ENCODE results near the gene TMPRSS6.
A peak's percentile ranks its signal among the peaks of the same experiment; 100 is the strongest.

The TMPRSS6 gene

GRCh38 chr22:37044634-37045625, 64.6 kb downstream of the TMPRSS6 start:
- H3K27ac Mint-ChIP-seq = peak overlapping the region; percentile 31

GRCh38 chr22:37043828-37044538, 65.5 kb downstream of the TMPRSS6 start:
- DNase-seq = peak; percentile 59

More at GRCh38 chr22:37044634-37045625, 64.6 kb downstream of the TMPRSS6 start:
- Mint-ChIP-seq H3K4me3 (no peak overlapping the region), H3K9me3 (no peaks in the 10 kb centered on the region), H3K36me3 (no peaks in the 10 kb centered on the region), H3K27me3 (peaks cover 10 to 13% of the 10 kb centered on the region in 2 donors), H3K4me1 (peaks cover 15 to 20% of the 10 kb centered on the region in 2 donors)
- DNase-seq (peak; percentile 24), ATAC-seq (replicated peaks) (peak; percentile 63 to 77)

GRCh38 chr22:37043209-37043827, 66.2 kb downstream of the TMPRSS6 start:
- no peak for DNase-seq
- peaks cover 10 to 13% of the 10 kb centered on the region in 2 donors for H3K27me3 Mint-ChIP-seq
- no peak overlapping the region for H3K4me3 Mint-ChIP-seq
- peaks cover 15 to 20% of the 10 kb centered on the region in 2 donors for H3K4me1 Mint-ChIP-seq
- no peaks in the 10 kb centered on the region for H3K9me3 Mint-ChIP-seq
- no peaks in the 10 kb centered on the region for H3K36me3 Mint-ChIP-seq
- ATAC-seq (replicated peaks) = no peak
- H3K27ac Mint-ChIP-seq = no peak overlapping the region

More at GRCh38 chr22:37043828-37044538, 65.5 kb downstream of the TMPRSS6 start:
- H3K4me1 Mint-ChIP-seq = peaks cover 15 to 20% of the 10 kb centered on the region in 2 donors
- ATAC-seq (replicated peaks) = peak; percentile 94 to 95
- H3K27me3 Mint-ChIP-seq = peaks cover 10 to 13% of the 10 kb centered on the region in 2 donors
- H3K27ac Mint-ChIP-seq = no peak overlapping the region
- H3K9me3 Mint-ChIP-seq = no peaks in the 10 kb centered on the region
- no peaks in the 10 kb centered on the region for H3K36me3 Mint-ChIP-seq
- no peak overlapping the region for H3K4me3 Mint-ChIP-seq

- no peak overlapping the region for H3K4me3 Mint-ChIP-seq
- H3K36me3 Mint-ChIP-seq = no peaks in the 10 kb centered on the region
- no peak for ATAC-seq (replicated peaks)
- peaks cover 21 to 23% of the 10 kb centered on the region in 2 donors for H3K27me3 Mint-ChIP-seq
- H3K4me1 Mint-ChIP-seq = peaks cover 5 to 7% of the 10 kb centered on the region in 2 donors
- H3K9me3 Mint-ChIP-seq = no peaks in the 10 kb centered on the region
- H3K27ac Mint-ChIP-seq = no peak overlapping the region
- no peak for DNase-seq
These were observed 70.0 kb downstream of the TMPRSS6 start for GRCh38 chr22:37039466-37039865.

GRCh38 chr22:37037669-37038068, 71.8 kb downstream of the TMPRSS6 start:
- Mint-ChIP-seq H3K4me3 (no peak overlapping the region), H3K27me3 (peaks cover 9 to 23% of the 10 kb centered on the region in 2 donors), H3K4me1 (peaks cover 0 to 1% of the 10 kb centered on the region in 2 donors), H3K9me3 (no peaks in the 10 kb centered on the region), H3K27ac (no peak overlapping the region), H3K36me3 (no peaks in the 10 kb centered on the region)
- ATAC-seq (replicated peaks) (no peak), DNase-seq (no peak)

- Mint-ChIP-seq H3K4me3 (no peak overlapping the region), H3K36me3 (no peaks in the 10 kb centered on the region), H3K27me3 (peaks cover 8 to 23% of the 10 kb centered on the region in 2 donors), H3K9me3 (no peaks in the 10 kb centered on the region), H3K27ac (no peak overlapping the region), H3K4me1 (peaks cover 0 to 1% of the 10 kb centered on the region in 2 donors)
- DNase-seq (no peak), ATAC-seq (replicated peaks) (no peak)
These were observed 72.7 kb downstream of the TMPRSS6 start for GRCh38 chr22:37036655-37037377.

- ATAC-seq (replicated peaks) = no peak
These were observed 75.7 kb downstream of the TMPRSS6 start for GRCh38 chr22:37033605-37034430.

GRCh38 chr22:37032535-37033460, 76.7 kb downstream of the TMPRSS6 start:
- peaks cover 8 to 13% of the 10 kb centered on the region in 2 donors for H3K27me3 Mint-ChIP-seq
- H3K4me1 Mint-ChIP-seq = no peaks in the 10 kb centered on the region
- H3K27ac Mint-ChIP-seq = no peak overlapping the region
- H3K36me3 Mint-ChIP-seq = peaks cover 0 to 2% of the 10 kb centered on the region in 2 donors
- DNase-seq (no peak), ATAC-seq (replicated peaks) (no peak)
- H3K4me3 Mint-ChIP-seq = no peak overlapping the region
- no peaks in the 10 kb centered on the region for H3K9me3 Mint-ChIP-seq

More at GRCh38 chr22:37033605-37034430, 75.7 kb downstream of the TMPRSS6 start:
- H3K9me3 Mint-ChIP-seq = no peaks in the 10 kb centered on the region
- H3K4me1 Mint-ChIP-seq = no peaks in the 10 kb centered on the region
- H3K4me3 Mint-ChIP-seq = no peak overlapping the region
- peaks cover 0 to 2% of the 10 kb centered on the region in 2 donors for H3K36me3 Mint-ChIP-seq
- no peak overlapping the region for H3K27ac Mint-ChIP-seq
- no peak for DNase-seq
- peaks cover 8 to 13% of the 10 kb centered on the region in 2 donors for H3K27me3 Mint-ChIP-seq

- Mint-ChIP-seq H3K4me1 (no peaks in the 10 kb centered on the region), H3K4me3 (no peak overlapping the region), H3K9me3 (no peaks in the 10 kb centered on the region), H3K27me3 (peaks cover 1 to 7% of the 10 kb centered on the region in 2 donors), H3K27ac (no peak overlapping the region), H3K36me3 (peaks cover 4 to 5% of the 10 kb centered on the region in 2 donors)
- DNase-seq = no peak
- ATAC-seq (replicated peaks) = no peak
These were observed 77.4 kb downstream of the TMPRSS6 start for GRCh38 chr22:37032134-37032534.

GRCh38 chr22:37030560-37031281, 78.8 kb downstream of the TMPRSS6 start:
- Mint-ChIP-seq H3K27me3 (peaks cover 0 to under 1% of the 10 kb centered on the region in 2 donors), H3K36me3 (peaks cover 4 to 5% of the 10 kb centered on the region in 2 donors), H3K4me1 (no peaks in the 10 kb centered on the region), H3K9me3 (no peaks in the 10 kb centered on the region), H3K4me3 (no peak overlapping the region), H3K27ac (no peak overlapping the region)
- DNase-seq = no peak
- no peak for ATAC-seq (replicated peaks)

- ATAC-seq (replicated peaks) = no peak
- Mint-ChIP-seq H3K27me3 (no peaks in the 10 kb centered on the region), H3K4me3 (no peak overlapping the region), H3K9me3 (no peaks in the 10 kb centered on the region), H3K4me1 (peaks cover 2 to 6% of the 10 kb centered on the region in 2 donors), H3K27ac (no peak overlapping the region), H3K36me3 (peaks cover 10 to 12% of the 10 kb centered on the region in 2 donors)
- no peak for DNase-seq
These were observed 80.5 kb downstream of the TMPRSS6 start for GRCh38 chr22:37028692-37029674.
